HepG2 (cell line): ENCODE measurements around the gene DOK4. TPM values are rescaled to one million over a fixed set of nuclear protein-coding genes. Genes with fewer than 3 reads are reported as not detected.
A peak's percentile ranks its signal among the peaks of the same experiment; 100 is the strongest.

Experiments used
- DMTF1 ChIP-seq: sonication (generic); formaldehyde crosslinking; IDR thresholded peaks from 2 replicates; pipeline ENCODE4 v1.4.0; 2020; ENCODE audit warnings: mild to moderate bottlenecking, missing genetic modification reagents
- GZF1 ChIP-seq: sonication (generic); formaldehyde crosslinking; IDR thresholded peaks from 2 replicates; pipeline ENCODE4 v1.5.1; 2020; ENCODE audit warnings: mild to moderate bottlenecking, missing genetic modification reagents
- HMG20A ChIP-seq: IDR thresholded peaks from 2 replicates; pipeline ENCODE4 v1.6.1; 2016; ENCODE audit warnings: borderline replicate concordance
- HOXA9 ChIP-seq: sonication (generic); formaldehyde crosslinking; IDR thresholded peaks from 2 replicates; pipeline ENCODE4 v1.8.1; 2022; ENCODE audit warnings: missing genetic modification reagents, mild to moderate bottlenecking, moderate library complexity, borderline replicate concordance
- NFE2L2 ChIP-seq: fragments of 150-350 bp; IDR thresholded peaks from 2 replicates; pipeline ENCODE4 v1.6.1; 2014; ENCODE audit warnings: low read length
- PAXIP1 ChIP-seq: sonication (generic); formaldehyde crosslinking; conservative IDR thresholded peaks from 2 replicates; pipeline ENCODE4 v1.4.0; 2020; ENCODE audit warnings: mild to moderate bottlenecking, missing genetic modification reagents, moderate library complexity
- TMF1 ChIP-seq: sonication (generic); formaldehyde crosslinking; IDR thresholded peaks from 2 replicates; pipeline ENCODE4 v1.8.1; 2022; ENCODE audit warnings: low read depth, missing genetic modification reagents
- ZBTB1 ChIP-seq: sonication (generic); formaldehyde crosslinking; IDR thresholded peaks from 2 replicates; pipeline ENCODE4 v1.4.0; 2020; ENCODE audit warnings: missing genetic modification reagents, borderline replicate concordance
- ZKSCAN1 ChIP-seq: fragments of 150-350 bp; IDR thresholded peaks from 2 replicates; pipeline ENCODE4 v1.6.1; 2014; ENCODE audit warnings: low read length
- ZNF234 ChIP-seq: sonication (generic); formaldehyde crosslinking; conservative IDR thresholded peaks from 2 replicates; pipeline ENCODE4 v1.5.1; 2020; ENCODE audit warnings: mild to moderate bottlenecking, missing genetic modification reagents
- ZNF24 ChIP-seq: fragments of 450-650 bp; IDR thresholded peaks from 2 replicates; pipeline ENCODE4 v1.6.1; 2017; ENCODE audit warnings: antibody characterized with exemption, mild to moderate bottlenecking
- ZNF318 ChIP-seq: sonication (generic); formaldehyde crosslinking; IDR thresholded peaks from 2 replicates; pipeline ENCODE4 v1.4.0; 2020; ENCODE audit warnings: mild to moderate bottlenecking, missing genetic modification reagents
- ZNF333 ChIP-seq: sonication (generic); formaldehyde crosslinking; IDR thresholded peaks from 2 replicates; pipeline ENCODE4 v1.4.0; 2020; ENCODE audit warnings: mild to moderate bottlenecking, missing genetic modification reagents, borderline replicate concordance
- ZNF335 ChIP-seq: sonication (generic); formaldehyde crosslinking; IDR thresholded peaks from 2 replicates; pipeline ENCODE4 v1.4.0; 2020; ENCODE audit warnings: missing genetic modification reagents
- ZNF839 ChIP-seq: sonication (generic); formaldehyde crosslinking; IDR thresholded peaks from 2 replicates; pipeline ENCODE4 v1.4.0; 2020; ENCODE audit warnings: missing genetic modification reagents, mild to moderate bottlenecking, borderline replicate concordance
- ZSCAN12 ChIP-seq: sonication (generic); formaldehyde crosslinking; IDR thresholded peaks from 2 replicates; pipeline ENCODE4 v1.9.0; 2021; ENCODE audit warnings: mild to moderate bottlenecking, missing genetic modification reagents
- polyA plus RNA-seq, 8 experiments: library from polyadenylated mRNA; depleted of rRNA in 3 of 8; stranded (reverse) in 7 of 8; unstranded in 1 of 8; fragments of >200 nt; fragmentation: Illumina TruSeq in 4 of 8; extraction: Trizol in 4 of 8; gene quantifications; 2 replicates each; pipeline versions ENCODE4 v1.2.1 to v1.2.3, GENCODE V29; 2011 to 2016; ENCODE audit warnings: low read depth in 4 of 8, missing spikeins in 1 of 8, mixed read lengths in 1 of 8; ENCODE audit not compliant: insufficient read depth in 1 of 8
- total RNA-seq, 5 experiments: library from RNA; depleted of rRNA; stranded (reverse); fragments of >200 nt; fragmentation: Illumina TruSeq; extraction: Trizol; gene quantifications; 2 replicates each; pipeline ENCODE4 v1.2.3, GENCODE V29; 2016; ENCODE audit warnings: low read depth in 1 of 5

Gene DOK4
- total and polyA plus RNA-seq, 2 of the 13 experiments (the other 11 are each of a cell fraction or from before 2014, with no cell fraction given): 52.7 to 70.0 TPM

- TF ChIP-seq ZNF318 (no peak), ZNF335 (CRISPR knock-in tag) (peak; percentile 34; the same call in 1 of the 2 replicates), GZF1 (CRISPR knock-in tag) (peak; percentile 97), NFE2L2 (no peak), ZNF24 (no peak), PAXIP1 (CRISPR knock-in tag) (peak; percentile 96), HOXA9 (CRISPR knock-in tag) (no peak), DMTF1 (no peak), ZNF333 (no peak), ZKSCAN1 (no peak), ZNF234 (CRISPR knock-in tag) (no peak), ZSCAN12 (CRISPR knock-in tag) (no peak), HMG20A (CRISPR knock-in tag) (peak; percentile 57; the same call in 1 of the 2 replicates), TMF1 (CRISPR knock-in tag) (no peak), ZNF839 (no peak), ZBTB1 (CRISPR knock-in tag) (no peak)
Measured at GRCh38 chr16:57482845-57483545, 3.3 kb downstream of the DOK4 start (continued).
